ENCODE results near the gene HOXD3.

HOXD3 gene

GRCh38 chr2:176164201-176164600 lies 7.1 kb downstream of the HOXD3 start:
- Histone ChIP-seq H3K4me1 (ENCODE audit: control insufficient read depth, insufficient read depth, low read length) (peaks cover 10% of the 10 kb centered on the region), H3K36me3 (ENCODE audit: insufficient read depth, low read length) (no peaks in the 10 kb centered on the region), H3K4me2 (ENCODE audit: low read length) (no peak overlapping the region), H3K4me3 (ENCODE audit: low read length) (no peak overlapping the region), H3K9me3 (replicated peaks; ENCODE audit: low read length) (no peaks in the 10 kb centered on the region), H3K9ac (ENCODE audit: low read depth, low read length) (no peak overlapping the region), H3K27me3 (ENCODE audit: control insufficient read depth, insufficient read depth, low read length) (peaks cover 77% of the 10 kb centered on the region)

- H3K9me3 ChIP-seq (replicated peaks; ENCODE audit: low read length): no peaks in the 10 kb centered on the region
- no peaks in the 10 kb centered on the region for H3K36me3 ChIP-seq (ENCODE audit: insufficient read depth, low read length)
- H3K4me2 ChIP-seq (ENCODE audit: low read length): no peak overlapping the region
- H3K9ac ChIP-seq (ENCODE audit: low read depth, low read length): no peak overlapping the region
- H3K4me3 ChIP-seq (ENCODE audit: low read length): no peak overlapping the region
- peaks cover 72% of the 10 kb centered on the region for H3K27me3 ChIP-seq (ENCODE audit: control insufficient read depth, insufficient read depth, low read length)
- H3K4me1 ChIP-seq (ENCODE audit: control insufficient read depth, insufficient read depth, low read length): peaks cover 10% of the 10 kb centered on the region
Measured at GRCh38 chr2:176164611-176165369, 7.7 kb downstream of the HOXD3 start.

DNA sequence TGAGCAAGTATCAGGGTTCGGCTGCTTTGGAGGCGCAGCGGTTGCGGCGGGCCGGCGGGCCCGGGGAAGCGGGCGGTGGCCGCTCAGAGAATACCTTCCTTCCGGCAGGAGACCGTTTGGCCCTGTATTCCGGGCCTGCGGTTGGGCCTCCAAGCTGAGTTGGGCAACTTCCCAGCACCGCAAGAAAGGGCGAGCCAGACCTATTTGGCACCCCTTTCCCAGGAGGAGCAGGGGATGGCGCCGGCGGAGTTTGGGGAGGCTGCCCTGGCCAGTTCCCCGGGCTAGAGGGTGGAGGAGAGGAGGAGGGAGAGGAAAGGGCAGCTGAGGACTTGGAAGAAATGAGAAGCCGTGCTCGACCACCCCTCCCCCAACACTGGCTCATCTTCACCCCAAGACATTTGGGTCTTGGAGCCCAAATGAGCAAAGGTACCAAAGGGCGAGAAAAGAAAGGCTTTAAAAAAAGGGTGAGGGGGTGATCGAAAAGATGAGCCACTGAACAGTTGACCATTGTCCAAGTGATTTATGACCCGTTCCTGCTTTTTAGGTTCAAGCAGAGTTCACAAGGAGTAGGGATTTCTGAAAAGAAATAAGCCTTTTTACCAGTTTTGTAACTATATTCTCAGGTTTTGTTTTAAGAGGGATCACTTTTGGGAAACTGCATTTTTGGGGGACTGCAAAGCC lies 8.4 kb downstream of the HOXD3 start:
- Histone ChIP-seq H3K9ac (ENCODE audit: low read depth, low read length) (no peak overlapping the region), H3K4me2 (ENCODE audit: low read length) (no peak overlapping the region), H3K4me3 (ENCODE audit: low read length) (no peak overlapping the region), H3K9me3 (replicated peaks; ENCODE audit: low read length) (no peaks in the 10 kb centered on the region), H3K4me1 (ENCODE audit: control insufficient read depth, insufficient read depth, low read length) (peaks cover 10% of the 10 kb centered on the region), H3K27me3 (ENCODE audit: control insufficient read depth, insufficient read depth, low read length) (peaks cover 71% of the 10 kb centered on the region), H3K36me3 (ENCODE audit: insufficient read depth, low read length) (no peaks in the 10 kb centered on the region)

GRCh38 chr2:176166272-176166671 lies 9.2 kb downstream of the HOXD3 start:
- Histone ChIP-seq H3K4me3 (ENCODE audit: low read length) (no peak overlapping the region), H3K9ac (ENCODE audit: low read depth, low read length) (no peak overlapping the region), H3K4me1 (ENCODE audit: control insufficient read depth, insufficient read depth, low read length) (peaks cover 10% of the 10 kb centered on the region), H3K9me3 (replicated peaks; ENCODE audit: low read length) (no peaks in the 10 kb centered on the region), H3K36me3 (ENCODE audit: insufficient read depth, low read length) (no peaks in the 10 kb centered on the region), H3K4me2 (ENCODE audit: low read length) (no peak overlapping the region), H3K27me3 (ENCODE audit: control insufficient read depth, insufficient read depth, low read length) (peaks cover 69% of the 10 kb centered on the region)

DNA sequence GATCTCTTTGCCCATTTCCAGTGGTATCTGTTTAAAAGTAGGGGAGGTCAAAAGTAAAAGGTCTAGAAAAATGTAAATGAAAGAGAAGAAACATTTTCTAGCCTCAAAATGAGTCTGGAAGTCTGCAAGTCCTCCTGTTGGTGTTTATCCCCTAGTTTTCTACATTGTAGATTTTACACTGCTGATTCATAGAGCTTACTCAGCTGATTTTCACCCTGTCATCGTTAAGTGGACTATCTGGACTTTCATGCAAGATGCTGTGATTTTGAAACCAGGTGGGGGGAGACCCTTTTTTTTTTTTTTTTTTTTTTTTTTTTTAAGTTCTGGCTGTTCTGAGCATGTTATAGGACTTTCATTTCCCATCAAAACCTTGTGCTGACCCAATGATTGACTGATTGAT lies 10.3 kb downstream of the HOXD3 start:
- Histone ChIP-seq H3K36me3 (ENCODE audit: insufficient read depth, low read length) (no peaks in the 10 kb centered on the region), H3K4me3 (ENCODE audit: low read length) (no peak overlapping the region), H3K9ac (ENCODE audit: low read depth, low read length) (no peak overlapping the region)

DNA sequence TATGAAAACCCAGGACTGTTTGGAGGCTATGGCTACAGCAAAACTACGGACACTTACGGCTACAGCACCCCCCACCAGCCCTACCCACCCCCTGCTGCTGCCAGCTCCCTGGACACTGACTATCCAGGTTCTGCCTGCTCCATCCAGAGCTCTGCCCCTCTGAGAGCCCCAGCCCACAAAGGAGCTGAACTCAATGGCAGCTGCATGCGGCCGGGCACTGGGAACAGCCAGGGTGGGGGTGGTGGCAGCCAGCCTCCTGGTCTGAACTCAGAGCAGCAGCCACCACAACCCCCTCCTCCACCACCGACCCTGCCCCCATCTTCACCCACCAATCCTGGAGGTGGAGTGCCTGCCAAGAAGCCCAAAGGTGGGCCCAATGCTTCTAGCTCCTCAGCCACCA lies 12.1 kb downstream of the HOXD3 start:
- peaks cover 64% of the 10 kb centered on the region for H3K27me3 ChIP-seq (ENCODE audit: control insufficient read depth, insufficient read depth, low read length)
- no peak overlapping the region for H3K4me3 ChIP-seq (ENCODE audit: low read length)
- H3K4me1 ChIP-seq (ENCODE audit: control insufficient read depth, insufficient read depth, low read length): peaks cover 7% of the 10 kb centered on the region
- H3K9me3 ChIP-seq (replicated peaks; ENCODE audit: low read length): no peaks in the 10 kb centered on the region
- H3K4me2 ChIP-seq (ENCODE audit: low read length): no peak overlapping the region
- no peaks in the 10 kb centered on the region for H3K36me3 ChIP-seq (ENCODE audit: insufficient read depth, low read length)
- H3K9ac ChIP-seq (ENCODE audit: low read depth, low read length): no peak overlapping the region

More for the DNA sequence above, 10.3 kb downstream of the HOXD3 start:
- Histone ChIP-seq H3K27me3 (ENCODE audit: control insufficient read depth, insufficient read depth, low read length) (peaks cover 63% of the 10 kb centered on the region), H3K4me1 (ENCODE audit: control insufficient read depth, insufficient read depth, low read length) (peaks cover 7% of the 10 kb centered on the region), H3K4me2 (ENCODE audit: low read length) (no peak overlapping the region), H3K9me3 (replicated peaks; ENCODE audit: low read length) (no peaks in the 10 kb centered on the region)

GRCh38 chr2:176169711-176170110 lies 12.6 kb downstream of the HOXD3 start:
- Histone ChIP-seq H3K36me3 (ENCODE audit: insufficient read depth, low read length) (no peaks in the 10 kb centered on the region), H3K9ac (ENCODE audit: low read depth, low read length) (no peak overlapping the region), H3K4me3 (ENCODE audit: low read length) (no peak overlapping the region), H3K9me3 (replicated peaks; ENCODE audit: low read length) (no peaks in the 10 kb centered on the region), H3K4me2 (ENCODE audit: low read length) (no peak overlapping the region), H3K27me3 (ENCODE audit: control insufficient read depth, insufficient read depth, low read length) (peaks cover 62% of the 10 kb centered on the region), H3K4me1 (ENCODE audit: control insufficient read depth, insufficient read depth, low read length) (peaks cover 4% of the 10 kb centered on the region)

DNA sequence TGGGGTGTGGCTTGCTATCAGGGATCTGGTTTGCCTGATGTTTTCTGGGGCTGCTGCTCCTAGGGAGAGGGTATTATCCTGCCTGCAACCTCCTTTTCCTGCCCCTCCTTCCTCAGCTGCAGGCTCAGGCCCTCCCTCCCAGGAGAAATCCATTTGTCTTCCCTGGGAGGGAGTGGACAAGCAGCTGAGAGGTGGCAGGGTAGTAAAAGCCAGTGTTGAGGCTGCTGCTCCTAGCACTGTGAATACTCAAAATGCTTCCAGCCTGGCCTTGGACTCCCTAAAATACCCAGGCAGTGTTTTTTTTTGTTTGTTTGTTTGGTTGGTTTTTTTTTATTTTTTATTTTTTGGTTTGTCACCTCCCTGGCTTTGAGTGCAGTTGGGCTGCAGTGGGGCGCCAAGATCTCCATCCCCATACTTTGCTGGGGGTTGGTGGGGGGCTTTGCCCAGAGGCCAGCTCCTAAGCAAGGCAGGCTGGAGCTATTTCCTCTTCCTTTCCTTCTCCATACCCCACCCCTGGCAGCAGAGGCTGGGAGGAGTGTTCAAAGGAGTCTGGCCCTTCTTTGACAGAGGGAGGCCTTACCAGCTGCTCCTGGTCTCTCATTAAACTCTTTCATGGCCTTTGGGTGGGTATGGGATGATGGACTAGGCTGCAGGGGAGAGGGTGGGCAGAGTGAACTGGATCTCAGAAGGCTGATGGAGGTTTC lies 13.6 kb downstream of the HOXD3 start:
- Histone ChIP-seq H3K9ac (ENCODE audit: low read depth, low read length) (no peak overlapping the region), H3K9me3 (replicated peaks; ENCODE audit: low read length) (no peaks in the 10 kb centered on the region), H3K4me3 (ENCODE audit: low read length) (no peak overlapping the region), H3K4me1 (ENCODE audit: control insufficient read depth, insufficient read depth, low read length) (no peaks in the 10 kb centered on the region), H3K4me2 (ENCODE audit: low read length) (no peak overlapping the region), H3K27me3 (ENCODE audit: control insufficient read depth, insufficient read depth, low read length) (peaks cover 56% of the 10 kb centered on the region), H3K36me3 (ENCODE audit: insufficient read depth, low read length) (no peaks in the 10 kb centered on the region)

DNA sequence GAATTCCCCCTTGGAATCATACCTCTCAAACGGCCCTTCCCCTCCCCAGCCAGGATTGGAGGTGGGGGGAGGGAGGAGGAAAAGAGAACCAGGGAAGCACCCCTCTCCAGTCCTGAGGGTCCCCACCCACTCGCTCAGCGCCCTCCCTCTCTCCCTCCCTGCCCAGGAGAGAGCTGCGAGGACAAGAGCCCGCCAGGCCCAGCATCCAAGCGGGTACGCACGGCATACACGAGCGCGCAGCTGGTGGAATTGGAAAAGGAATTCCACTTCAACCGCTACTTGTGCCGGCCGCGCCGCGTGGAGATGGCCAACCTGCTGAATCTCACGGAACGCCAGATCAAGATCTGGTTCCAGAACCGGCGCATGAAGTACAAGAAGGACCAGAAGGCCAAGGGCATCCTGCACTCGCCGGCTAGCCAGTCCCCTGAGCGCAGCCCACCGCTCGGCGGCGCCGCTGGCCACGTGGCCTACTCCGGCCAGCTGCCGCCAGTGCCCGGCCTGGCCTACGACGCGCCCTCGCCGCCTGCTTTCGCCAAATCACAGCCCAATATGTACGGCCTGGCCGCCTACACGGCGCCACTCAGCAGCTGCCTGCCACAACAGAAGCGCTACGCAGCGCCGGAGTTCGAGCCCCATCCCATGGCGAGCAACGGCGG lies 14.4 kb downstream of the HOXD3 start:
- Histone ChIP-seq H3K27me3 (ENCODE audit: control insufficient read depth, insufficient read depth, low read length) (peaks cover 57% of the 10 kb centered on the region), H3K9ac (ENCODE audit: low read depth, low read length) (no peak overlapping the region), H3K4me2 (ENCODE audit: low read length) (no peak overlapping the region), H3K36me3 (ENCODE audit: insufficient read depth, low read length) (no peaks in the 10 kb centered on the region), H3K4me1 (ENCODE audit: control insufficient read depth, insufficient read depth, low read length) (no peaks in the 10 kb centered on the region), H3K9me3 (replicated peaks; ENCODE audit: low read length) (no peaks in the 10 kb centered on the region), H3K4me3 (ENCODE audit: low read length) (no peak overlapping the region)

DNA sequence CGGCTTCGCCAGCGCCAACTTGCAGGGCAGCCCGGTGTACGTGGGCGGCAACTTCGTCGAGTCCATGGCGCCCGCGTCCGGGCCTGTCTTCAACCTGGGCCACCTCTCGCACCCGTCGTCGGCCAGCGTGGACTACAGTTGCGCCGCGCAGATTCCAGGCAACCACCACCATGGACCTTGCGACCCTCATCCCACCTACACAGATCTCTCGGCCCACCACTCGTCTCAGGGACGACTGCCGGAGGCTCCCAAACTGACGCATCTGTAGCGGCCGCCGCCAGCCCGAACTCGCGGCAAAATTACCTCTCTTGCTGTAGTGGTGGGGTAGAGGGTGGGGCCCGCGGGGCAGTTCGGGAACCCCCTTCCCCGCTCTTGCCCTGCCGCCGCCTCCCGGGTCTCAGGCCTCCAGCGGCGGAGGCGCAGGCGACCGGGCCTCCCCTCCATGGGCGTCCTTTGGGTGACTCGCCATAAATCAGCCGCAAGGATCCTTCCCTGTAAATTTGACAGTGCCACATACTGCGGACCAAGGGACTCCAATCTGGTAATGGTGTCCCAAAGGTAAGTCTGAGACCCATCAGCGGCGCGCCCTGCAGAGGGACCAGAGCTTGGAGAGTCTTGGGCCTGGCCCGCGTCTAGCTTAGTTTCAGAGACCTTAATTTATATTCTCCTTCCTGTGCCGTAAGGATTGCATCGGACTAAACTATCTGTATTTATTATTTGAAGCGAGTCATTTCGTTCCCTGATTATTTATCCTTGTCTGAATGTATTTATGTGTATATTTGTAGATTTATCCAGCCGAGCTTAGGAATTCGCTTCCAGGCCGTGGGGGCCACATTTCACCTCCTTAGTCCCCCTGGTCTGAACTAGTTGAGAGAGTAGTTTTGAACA lies 15.1 kb downstream of the HOXD3 start:
- Histone ChIP-seq H3K4me2 (ENCODE audit: low read length) (no peak overlapping the region), H3K4me1 (ENCODE audit: control insufficient read depth, insufficient read depth, low read length) (no peaks in the 10 kb centered on the region), H3K36me3 (ENCODE audit: insufficient read depth, low read length) (no peaks in the 10 kb centered on the region), H3K9me3 (replicated peaks; ENCODE audit: low read length) (no peaks in the 10 kb centered on the region), H3K27me3 (ENCODE audit: control insufficient read depth, insufficient read depth, low read length) (peaks cover 61% of the 10 kb centered on the region), H3K9ac (ENCODE audit: low read depth, low read length) (no peak overlapping the region), H3K4me3 (ENCODE audit: low read length) (no peak overlapping the region)

All from skeletal muscle satellite cell (primary cell).